Thoracic aorta (tissue), 2 donors: Measurements from ENCODE around the gene YARS1. TPM values are rescaled to one million over a fixed set of nuclear protein-coding genes. Genes with fewer than 3 reads are reported as not detected.
A peak's percentile ranks its signal among the peaks of the same experiment; 100 is the strongest.

Experiments used
- ATAC-seq: fragments of 150-250 bp; one replicate; pipeline ENCODE4 v1.8.0; 2017; ENCODE audit warnings: low read depth; ENCODE audit not compliant: insufficient number of reproducible peaks, low FRiP score
- DNase-seq: peaks from one replicate; pipeline ENCODE4 v3.0.0-alpha.2; 2020; ENCODE audit warnings: low spot score
- H3K27ac ChIP-seq, 2 donors: fragments of 200-600 bp; sonication (generic); 1 replicate in 1 of 2; 2 replicates in 1 of 2; pipeline ENCODE4 v1.5.1; 2016; ENCODE audit warnings: mild to moderate bottlenecking in 2 of 2, moderate library complexity in 2 of 2
- H3K27me3 ChIP-seq: fragments of 200-600 bp; sonication (generic); replicated peaks from 2 replicates; pipeline ENCODE4 v1.6.0; 2016; ENCODE audit warnings: mild to moderate bottlenecking; ENCODE audit not compliant: insufficient read depth
- H3K36me3 ChIP-seq: fragments of 200-600 bp; sonication (generic); one replicate; pipeline ENCODE4 v1.5.1; 2016
- H3K4me1 ChIP-seq, 2 donors: fragments of 200-600 bp; sonication (generic); 1 replicate in 1 of 2; 2 replicates in 1 of 2; pipeline versions ENCODE4 v1.5.1 to v1.6.0; 2016; ENCODE audit warnings: low read depth in 2 of 2, mild to moderate bottlenecking in 1 of 2; ENCODE audit not compliant: control insufficient read depth in 1 of 2
- H3K4me3 ChIP-seq: fragments of 200-600 bp; sonication (generic); 2 replicates; pipeline ENCODE4 v1.5.1; 2016; ENCODE audit warnings: mild to moderate bottlenecking
- H3K9me3 ChIP-seq: fragments of 200-600 bp; sonication (generic); 2 replicates; pipeline ENCODE4 v1.5.1; 2016
- total RNA-seq, 2 donors: library from RNA; depleted of rRNA; stranded (reverse); fragments of >200 nt; gene quantifications; one replicate each; pipeline versions ENCODE4 v1.1.0 to v1.2.3, GENCODE V29; 2016
- TF ChIP-seq, protein P1 (sequence below): fragments of 200-600 bp; sonication (generic); IDR thresholded peaks from one replicate; pipeline ENCODE4 v1.5.1; 2019; ENCODE audit warnings: antibody characterized with exemption

Gene YARS1
- total RNA-seq, 2 donors from 2014 or later: 62.5 to 74.9 TPM

DNA sequence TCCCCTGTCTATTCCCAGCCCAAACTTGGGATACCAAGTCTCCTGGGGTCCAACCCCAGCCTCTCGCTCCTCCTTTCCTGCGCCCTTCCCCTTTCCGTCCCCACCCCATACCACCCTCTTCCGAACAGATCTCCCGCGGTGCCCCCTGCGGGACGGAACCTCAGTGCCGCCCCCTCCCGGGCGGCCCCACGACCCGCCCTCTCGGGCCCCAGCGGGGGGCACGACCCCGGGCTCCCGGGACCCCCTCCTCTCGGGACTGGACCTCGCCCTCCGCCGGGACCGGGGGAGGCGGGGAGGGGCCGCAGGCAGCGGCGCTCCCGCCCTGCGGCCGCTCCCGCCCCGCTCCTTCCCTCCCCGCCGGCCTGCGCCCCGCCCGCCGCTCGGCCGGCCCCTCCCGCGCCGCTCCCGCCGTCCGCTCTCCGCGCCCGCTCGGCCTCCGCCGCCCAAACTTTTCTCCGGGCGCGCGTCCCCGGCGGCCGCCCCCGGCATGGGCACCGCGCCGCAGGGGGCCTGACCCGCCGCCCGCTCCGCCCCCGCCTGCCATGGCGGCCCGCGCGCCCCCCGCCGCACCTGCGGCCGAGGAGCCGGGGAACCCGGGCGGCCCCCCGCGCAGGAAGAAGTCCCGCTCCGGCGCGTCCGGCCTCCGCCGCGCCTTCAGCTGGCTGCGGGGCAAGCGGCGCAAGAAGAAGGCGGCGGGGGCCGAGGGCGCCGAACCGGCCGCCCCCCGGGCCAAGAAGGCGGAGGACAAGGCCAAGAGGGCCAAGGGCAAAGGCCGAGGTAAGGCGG, 75.6 kb downstream of the YARS1 start:
- DNase-seq: no peak
- TF ChIP-seq, protein P1, sequence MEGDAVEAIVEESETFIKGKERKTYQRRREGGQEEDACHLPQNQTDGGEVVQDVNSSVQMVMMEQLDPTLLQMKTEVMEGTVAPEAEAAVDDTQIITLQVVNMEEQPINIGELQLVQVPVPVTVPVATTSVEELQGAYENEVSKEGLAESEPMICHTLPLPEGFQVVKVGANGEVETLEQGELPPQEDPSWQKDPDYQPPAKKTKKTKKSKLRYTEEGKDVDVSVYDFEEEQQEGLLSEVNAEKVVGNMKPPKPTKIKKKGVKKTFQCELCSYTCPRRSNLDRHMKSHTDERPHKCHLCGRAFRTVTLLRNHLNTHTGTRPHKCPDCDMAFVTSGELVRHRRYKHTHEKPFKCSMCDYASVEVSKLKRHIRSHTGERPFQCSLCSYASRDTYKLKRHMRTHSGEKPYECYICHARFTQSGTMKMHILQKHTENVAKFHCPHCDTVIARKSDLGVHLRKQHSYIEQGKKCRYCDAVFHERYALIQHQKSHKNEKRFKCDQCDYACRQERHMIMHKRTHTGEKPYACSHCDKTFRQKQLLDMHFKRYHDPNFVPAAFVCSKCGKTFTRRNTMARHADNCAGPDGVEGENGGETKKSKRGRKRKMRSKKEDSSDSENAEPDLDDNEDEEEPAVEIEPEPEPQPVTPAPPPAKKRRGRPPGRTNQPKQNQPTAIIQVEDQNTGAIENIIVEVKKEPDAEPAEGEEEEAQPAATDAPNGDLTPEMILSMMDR: no peak
- Histone ChIP-seq H3K4me3 (peak overlapping the region; percentile 90), H3K4me1 (peaks cover 6 to 26% of the 10 kb centered on the region in 2 donors), H3K9me3 (no peaks in the 10 kb centered on the region), H3K36me3 (no peaks in the 10 kb centered on the region), H3K27me3 (no peaks in the 10 kb centered on the region), H3K27ac (peak overlapping the region; percentile 75 to 78)
- ATAC-seq: no peak

DNA sequence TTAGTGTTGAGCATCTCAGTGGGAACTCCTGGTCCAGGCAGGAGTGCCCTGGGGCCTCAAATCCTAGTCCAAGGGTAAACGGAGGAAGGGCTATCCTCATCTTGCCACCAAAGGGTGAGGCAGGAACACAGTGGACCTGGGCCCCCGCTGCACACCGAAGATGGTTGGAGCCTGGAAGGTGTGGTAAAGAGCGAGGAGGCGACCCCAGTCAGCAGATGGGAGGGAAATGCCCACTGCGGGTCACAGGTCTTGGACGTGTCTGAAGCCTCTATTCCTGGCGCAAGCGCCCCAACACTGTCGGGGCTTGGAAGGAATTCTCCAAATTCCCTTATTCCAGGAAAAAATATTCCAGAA, 76.1 kb downstream of the YARS1 start:
- no peak for DNase-seq
- Histone ChIP-seq H3K4me1 (peaks cover 6 to 26% of the 10 kb centered on the region in 2 donors), H3K9me3 (no peaks in the 10 kb centered on the region), H3K27ac (peak overlapping the region; percentile 29 to 63), H3K27me3 (no peaks in the 10 kb centered on the region), H3K36me3 (no peaks in the 10 kb centered on the region), H3K4me3 (peak overlapping the region; percentile 79)
- ATAC-seq: no peak
- TF ChIP-seq, protein P1: no peak

DNA sequence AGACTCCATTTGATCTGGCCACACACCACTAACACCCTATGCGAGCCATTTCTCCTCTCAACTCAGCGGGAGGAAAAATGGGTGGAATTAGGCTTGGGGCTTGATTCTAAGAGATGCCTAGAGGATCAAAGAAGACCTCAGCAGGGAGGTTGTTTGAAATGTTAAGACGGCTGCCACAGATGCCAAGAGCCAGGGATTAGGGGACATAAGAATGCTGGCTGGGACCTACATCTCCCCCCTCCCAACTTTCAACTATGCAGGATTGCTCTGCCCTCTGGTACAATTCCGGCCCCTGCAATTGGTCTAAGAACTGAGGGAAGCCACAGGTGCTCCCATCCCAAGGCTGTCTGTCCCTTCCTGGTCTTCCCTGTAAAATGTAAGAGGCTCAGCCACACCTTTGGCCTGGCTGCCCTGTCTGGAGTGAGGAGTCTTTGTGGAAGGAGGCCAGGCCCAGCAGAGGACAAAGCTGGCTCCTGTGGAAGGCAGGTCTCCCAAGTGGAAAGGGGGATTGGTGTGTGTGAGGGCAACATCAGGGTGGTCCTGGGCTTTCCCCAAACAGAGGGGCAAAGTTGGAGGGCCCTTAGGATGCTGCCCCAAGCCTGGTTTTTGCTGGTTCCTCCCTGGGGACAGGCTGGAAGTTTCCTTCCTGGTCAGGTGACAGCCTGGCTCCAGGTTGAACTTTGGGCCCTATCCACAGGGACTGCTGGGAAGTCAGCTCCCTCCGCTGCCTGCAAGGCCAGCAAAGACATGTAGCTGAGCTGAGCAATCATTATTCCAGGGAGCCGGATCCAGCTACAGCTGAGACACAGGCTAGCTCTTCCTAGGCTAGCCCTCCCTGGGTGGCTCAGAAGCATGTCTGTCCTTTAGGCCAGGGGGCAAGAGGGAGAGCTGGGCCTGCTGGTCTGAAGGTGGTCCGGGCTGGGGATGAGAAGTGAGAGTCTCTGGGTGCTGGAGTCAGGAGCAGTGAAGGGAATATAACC, 80.1 kb downstream of the YARS1 start:
- ATAC-seq: no peak
- no peak for DNase-seq
- TF ChIP-seq, protein P1: no peak
- Histone ChIP-seq H3K36me3 (no peaks in the 10 kb centered on the region), H3K9me3 (no peaks in the 10 kb centered on the region), H3K4me1 (peaks cover 6 to 11% of the 10 kb centered on the region in 2 donors), H3K27ac (no peak overlapping the region), H3K27me3 (no peaks in the 10 kb centered on the region), H3K4me3 (no peak overlapping the region)

DNA sequence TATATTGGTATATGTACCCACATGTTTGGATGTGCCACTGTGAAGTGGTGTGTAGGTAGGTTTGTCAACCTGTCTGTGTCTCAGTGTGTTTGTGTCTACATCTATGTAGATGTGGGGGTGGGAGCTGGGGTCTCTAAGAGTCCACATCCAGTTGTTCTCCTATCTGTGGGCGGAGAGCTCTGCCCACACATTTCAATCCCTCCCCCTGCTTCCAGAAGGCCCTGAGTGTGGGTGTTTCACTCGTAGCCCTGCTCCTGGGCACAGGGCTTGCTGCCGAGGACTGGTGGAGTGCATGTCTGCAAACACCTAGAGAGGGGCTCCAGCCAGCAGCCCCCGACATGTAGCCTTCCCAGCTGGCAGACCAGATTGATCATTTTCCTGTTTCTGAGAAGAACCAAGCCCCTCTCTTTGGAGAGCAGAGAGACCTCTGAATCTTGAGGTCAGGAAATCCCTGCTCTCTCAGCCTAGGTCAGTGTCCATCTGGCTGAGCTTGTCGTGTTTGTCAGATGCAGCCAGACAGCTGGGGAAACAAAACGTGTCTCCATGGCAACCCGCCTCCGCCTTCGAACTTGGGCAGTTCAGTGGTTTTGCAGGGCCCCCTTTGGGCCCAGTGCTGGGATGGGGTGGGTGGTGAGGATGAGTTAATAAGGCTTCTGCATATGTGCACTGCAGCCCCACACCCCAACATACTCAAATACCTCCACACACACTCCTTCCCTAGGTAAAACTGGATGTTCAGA, 83.4 kb downstream of the YARS1 start:
- no peaks in the 10 kb centered on the region for H3K27me3 ChIP-seq
- no peak for DNase-seq
- H3K9me3 ChIP-seq: no peaks in the 10 kb centered on the region
- H3K4me1 ChIP-seq: no peaks in the 10 kb centered on the region
- ATAC-seq: no peak
- no peaks in the 10 kb centered on the region for H3K36me3 ChIP-seq
- H3K4me3 ChIP-seq: no peak overlapping the region
- H3K27ac ChIP-seq: no peak overlapping the region
- TF ChIP-seq, protein P1: no peak
